K562 treated with DMSO at 1 percent for 12 hours (cell line): ENCODE data around the gene EP400. TPM values are rescaled to one million over a fixed set of nuclear protein-coding genes. Genes with fewer than 3 reads are reported as not detected.

Experiments
- total RNA-seq: library from RNA; unstranded; fragments of 300-600 nt; gene quantifications from 2 replicates; pipeline ENCODE4 v1.2.3, GENCODE V29; 2022; ENCODE audit not compliant: insufficient read depth

EP400 gene, protein sequence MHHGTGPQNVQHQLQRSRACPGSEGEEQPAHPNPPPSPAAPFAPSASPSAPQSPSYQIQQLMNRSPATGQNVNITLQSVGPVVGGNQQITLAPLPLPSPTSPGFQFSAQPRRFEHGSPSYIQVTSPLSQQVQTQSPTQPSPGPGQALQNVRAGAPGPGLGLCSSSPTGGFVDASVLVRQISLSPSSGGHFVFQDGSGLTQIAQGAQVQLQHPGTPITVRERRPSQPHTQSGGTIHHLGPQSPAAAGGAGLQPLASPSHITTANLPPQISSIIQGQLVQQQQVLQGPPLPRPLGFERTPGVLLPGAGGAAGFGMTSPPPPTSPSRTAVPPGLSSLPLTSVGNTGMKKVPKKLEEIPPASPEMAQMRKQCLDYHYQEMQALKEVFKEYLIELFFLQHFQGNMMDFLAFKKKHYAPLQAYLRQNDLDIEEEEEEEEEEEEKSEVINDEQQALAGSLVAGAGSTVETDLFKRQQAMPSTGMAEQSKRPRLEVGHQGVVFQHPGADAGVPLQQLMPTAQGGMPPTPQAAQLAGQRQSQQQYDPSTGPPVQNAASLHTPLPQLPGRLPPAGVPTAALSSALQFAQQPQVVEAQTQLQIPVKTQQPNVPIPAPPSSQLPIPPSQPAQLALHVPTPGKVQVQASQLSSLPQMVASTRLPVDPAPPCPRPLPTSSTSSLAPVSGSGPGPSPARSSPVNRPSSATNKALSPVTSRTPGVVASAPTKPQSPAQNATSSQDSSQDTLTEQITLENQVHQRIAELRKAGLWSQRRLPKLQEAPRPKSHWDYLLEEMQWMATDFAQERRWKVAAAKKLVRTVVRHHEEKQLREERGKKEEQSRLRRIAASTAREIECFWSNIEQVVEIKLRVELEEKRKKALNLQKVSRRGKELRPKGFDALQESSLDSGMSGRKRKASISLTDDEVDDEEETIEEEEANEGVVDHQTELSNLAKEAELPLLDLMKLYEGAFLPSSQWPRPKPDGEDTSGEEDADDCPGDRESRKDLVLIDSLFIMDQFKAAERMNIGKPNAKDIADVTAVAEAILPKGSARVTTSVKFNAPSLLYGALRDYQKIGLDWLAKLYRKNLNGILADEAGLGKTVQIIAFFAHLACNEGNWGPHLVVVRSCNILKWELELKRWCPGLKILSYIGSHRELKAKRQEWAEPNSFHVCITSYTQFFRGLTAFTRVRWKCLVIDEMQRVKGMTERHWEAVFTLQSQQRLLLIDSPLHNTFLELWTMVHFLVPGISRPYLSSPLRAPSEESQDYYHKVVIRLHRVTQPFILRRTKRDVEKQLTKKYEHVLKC (N-terminal part only)
- 12.5 and 53.4 TPM in 2 replicates for total RNA-seq

DNA sequence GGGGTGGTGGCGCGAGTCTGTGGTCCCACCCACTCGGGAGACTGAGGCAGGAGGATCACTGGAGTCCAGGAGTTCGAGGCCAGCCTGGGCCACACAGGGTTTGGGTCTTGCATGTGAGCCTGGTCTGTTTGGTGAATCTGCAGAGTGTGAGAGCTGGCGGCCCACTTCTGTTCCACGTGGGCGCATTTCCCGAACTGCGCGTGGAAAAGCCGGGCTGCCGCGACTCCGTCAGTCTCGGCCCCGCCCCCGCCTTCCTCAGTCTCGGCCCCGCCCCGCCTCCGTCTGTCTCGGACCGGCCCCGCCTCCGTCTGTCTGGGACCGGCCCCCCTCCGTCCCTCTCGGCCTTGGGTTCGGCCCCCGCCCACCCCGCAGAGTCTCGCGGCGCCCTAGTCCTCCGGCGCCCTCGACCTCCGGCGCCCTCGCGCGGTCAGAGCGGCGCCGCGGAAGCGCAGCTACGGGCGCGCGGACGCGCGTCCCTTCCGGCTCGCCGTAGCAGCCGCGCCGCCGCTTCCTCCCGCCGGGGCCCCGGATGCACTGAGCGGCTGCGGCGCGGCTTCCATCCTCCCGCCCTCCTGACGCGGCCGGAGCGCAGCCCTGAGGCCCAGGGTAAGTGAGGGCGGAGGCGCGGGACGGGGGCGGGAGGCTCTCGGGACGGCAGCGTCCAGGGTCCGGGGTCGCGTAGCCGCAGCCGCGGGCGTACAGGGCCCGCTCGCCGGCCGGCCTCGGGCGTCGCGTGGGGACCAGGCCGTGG is at the start of gene EP400:
EP400 (plus strand) TSS at position 512 of the 751 bp plus-strand sequence. CDS start 10,678 bp downstream, outside the sequence.

DNA sequence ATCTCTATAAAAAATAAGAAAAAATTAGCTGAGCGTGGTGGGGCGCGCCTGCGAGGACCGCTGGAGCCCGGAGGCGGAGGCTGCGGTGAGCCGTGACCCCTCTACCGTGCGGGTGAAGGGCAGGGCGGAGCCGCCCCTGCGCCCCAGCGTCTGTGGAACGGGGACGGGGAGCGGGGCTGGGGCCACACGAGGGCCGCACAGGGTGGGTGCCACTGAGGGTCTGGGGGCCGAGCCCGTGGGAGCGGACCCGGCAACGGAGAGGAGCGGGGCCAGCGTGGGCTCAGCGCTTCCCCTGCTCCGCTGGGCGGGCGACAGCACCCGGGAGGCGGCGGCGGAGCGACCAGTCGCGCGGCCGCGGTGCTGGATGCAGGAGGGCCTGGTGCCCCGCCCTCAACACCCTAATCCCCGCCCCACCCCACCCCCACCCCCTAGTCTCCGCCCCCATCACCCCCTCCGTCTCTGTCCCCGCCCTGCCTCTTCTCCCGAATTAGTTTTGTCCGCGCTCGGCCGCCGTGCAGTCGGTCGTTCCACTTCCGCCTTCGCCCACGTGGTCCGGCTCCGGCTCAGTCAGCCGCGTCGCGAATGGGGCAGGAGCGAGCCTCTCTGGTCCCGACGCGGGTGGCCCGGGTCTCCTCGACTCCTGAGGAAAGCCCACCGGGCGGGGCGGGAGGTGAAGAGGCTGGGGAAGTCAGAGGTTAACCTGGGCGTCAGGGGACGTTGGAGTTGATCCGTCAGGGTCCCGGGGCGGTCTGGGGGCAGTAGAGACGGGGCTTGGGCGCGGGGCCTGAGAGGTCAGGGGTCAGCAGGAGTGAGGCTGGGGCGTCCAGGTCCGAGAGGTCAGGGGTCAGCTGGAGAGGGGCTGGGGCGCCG is 20.8 kb upstream of the EP400 start, which contains the start of gene PUS1:
PUS1 (plus strand) TSS at position 566 of the 870 bp plus-strand sequence. CDS start 447 bp downstream, outside the sequence.

Other genes starting within 250 kb of the EP400 start
- 22.6 and 34.1 TPM in 2 replicates for gene SFSWAP, start 238.9 kb upstream of the EP400 start, total RNA-seq
- gene MMP17, start 121.5 kb upstream of the EP400 start, total RNA-seq: 8.4 and 8.8 TPM in 2 replicates
- gene ULK1, start 55.3 kb upstream of the EP400 start, total RNA-seq: 21.4 and 53.0 TPM in 2 replicates
- gene PUS1, start 20.7 kb upstream of the EP400 start, total RNA-seq: 17.3 and 20.5 TPM in 2 replicates
- gene DDX51, start 194.4 kb downstream of the EP400 start, total RNA-seq: 4.1 and 11.5 TPM in 2 replicates
- 36.9 and 40.7 TPM in 2 replicates for gene NOC4L, start 194.5 kb downstream of the EP400 start, total RNA-seq